Osteocyte (in vitro differentiated cells): ENCODE results near the gene GDF15. TPM values are rescaled to one million over a fixed set of nuclear protein-coding genes. Genes with fewer than 3 reads are reported as not detected.

Source experiments
- DNase-seq: peaks from one replicate; pipeline ENCODE4 v3.0.0; 2021; ENCODE audit warnings: mixed read lengths; ENCODE audit not compliant: unreplicated experiment; ENCODE audit errors: extremely low spot score
- H3K27ac Mint-ChIP-seq: one replicate; pipeline ENCODE4 v1.8.0; 2021; ENCODE audit warnings: mild to moderate bottlenecking, mixed read lengths; ENCODE audit not compliant: unreplicated experiment
- H3K27me3 Mint-ChIP-seq: one replicate; pipeline ENCODE4 v1.8.0; 2021; ENCODE audit warnings: mixed read lengths; ENCODE audit not compliant: unreplicated experiment
- H3K36me3 Mint-ChIP-seq: one replicate; pipeline ENCODE4 v1.8.0; 2021; ENCODE audit warnings: mixed read lengths; ENCODE audit not compliant: unreplicated experiment
- H3K4me1 Mint-ChIP-seq: one replicate; pipeline ENCODE4 v1.8.0; 2021; ENCODE audit warnings: mixed read lengths; ENCODE audit not compliant: unreplicated experiment
- H3K4me3 Mint-ChIP-seq: one replicate; pipeline ENCODE4 v1.8.0; 2021; ENCODE audit warnings: mild to moderate bottlenecking, moderate library complexity, mixed read lengths; ENCODE audit not compliant: unreplicated experiment
- H3K9me3 Mint-ChIP-seq: one replicate; pipeline ENCODE4 v1.8.0; 2021; ENCODE audit warnings: mixed read lengths; ENCODE audit not compliant: unreplicated experiment
- CTCF ChIP-seq: fragments of 200-600 bp; sonication (generic); IDR thresholded peaks from 2 replicates; pipeline ENCODE4 v1.5.0; 2021; ENCODE audit warnings: antibody characterized with exemption, mild to moderate bottlenecking, moderate library complexity
- microRNA-seq: library from miRNA; unstranded; fragments of <30 nt; microRNA quantifications from one replicate; pipeline ENCODE4 v1.1.0, GENCODE V29; 2020; ENCODE audit not compliant: unreplicated experiment
- total RNA-seq: library from RNA; stranded (reverse); gene quantifications from 2 replicates; pipeline ENCODE4 v1.2.1, GENCODE V29; 2021

GDF15 gene
- total RNA-seq, 1 donor from 2014 or later, result 47.9 TPM

DNA sequence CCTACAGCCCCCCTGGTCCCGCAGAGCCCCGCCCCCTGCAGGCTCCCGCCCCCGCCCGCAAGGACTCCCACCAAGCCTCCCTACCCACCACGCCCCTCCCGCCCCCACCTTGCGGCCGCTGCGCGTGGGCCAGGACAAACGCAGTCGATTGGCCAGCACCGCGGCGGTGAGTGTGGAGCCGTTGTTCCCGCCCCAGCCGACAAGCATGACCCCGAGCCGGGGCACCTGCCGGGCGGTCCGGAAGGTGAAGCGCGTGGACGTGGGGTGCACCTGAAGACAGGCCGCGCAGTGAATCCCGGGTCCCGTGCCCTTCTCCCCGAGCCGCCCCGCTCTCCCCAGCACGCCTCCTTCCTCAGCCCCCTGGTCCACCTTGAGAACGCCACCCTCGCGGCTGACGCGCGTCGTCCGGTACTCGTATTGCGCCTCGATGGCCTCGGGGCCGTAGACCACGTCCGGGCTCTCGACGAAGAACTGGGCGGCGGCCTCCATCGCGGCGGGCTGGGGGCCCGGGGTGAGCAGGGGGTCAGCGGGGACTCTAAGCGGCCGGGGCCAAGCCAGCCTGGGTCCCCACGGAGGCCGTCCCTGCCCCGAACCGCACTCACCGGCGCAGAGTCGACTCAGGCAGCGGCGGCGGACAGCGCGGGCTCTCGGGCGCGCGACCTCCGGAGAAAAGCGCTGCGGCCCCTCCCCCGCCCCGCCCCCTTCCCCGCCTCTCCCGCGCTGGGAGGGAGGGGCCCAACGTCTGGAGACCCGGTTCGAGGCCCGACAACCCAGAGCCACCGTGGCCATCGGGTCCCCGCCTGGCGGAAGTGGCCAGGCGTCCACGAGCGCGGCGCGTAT, 51.8 kb downstream of the GDF15 start, which contains the start of gene ISYNA1:
TSS of gene ISYNA1 (minus strand) at position 643 of the 840 bp plus-strand sequence. CDS start at position 489, 154 bp downstream.
- H3K4me1 Mint-ChIP-seq, result peaks cover 45% of the 10 kb centered on the region
- no peak for TF ChIP-seq CTCF
- H3K36me3 Mint-ChIP-seq, result no peaks in the 10 kb centered on the region
- no peak for DNase-seq
- H3K27ac Mint-ChIP-seq, result peak within 1 kb of the TSS; percentile 89
- peak within 1 kb of the TSS; percentile 71 for H3K4me3 Mint-ChIP-seq
- no peaks in the 10 kb centered on the region for H3K27me3 Mint-ChIP-seq
- no peaks in the 10 kb centered on the region for H3K9me3 Mint-ChIP-seq

GRCh38 chr19:18438331-18439024, 52.5 kb downstream of the GDF15 start:
- H3K27ac Mint-ChIP-seq, result peak overlapping the region; percentile 89
- peaks cover 2% of the 10 kb centered on the region for H3K36me3 Mint-ChIP-seq
- H3K4me3 Mint-ChIP-seq, result peak overlapping the region; percentile 58
- TF ChIP-seq CTCF, result no peak
- no peaks in the 10 kb centered on the region for H3K9me3 Mint-ChIP-seq
- no peak for DNase-seq
- peaks cover 45% of the 10 kb centered on the region for H3K4me1 Mint-ChIP-seq
- H3K27me3 Mint-ChIP-seq, result no peaks in the 10 kb centered on the region

Small RNA genes within 50 kb of the gene (microRNA-seq; reads per million reads assigned to microRNA genes)
- 1.6 reads per million for gene MIR3189

Other genes with a start within 250 kb of the GDF15 start
- gene PIK3R2, start 233.0 kb upstream of the GDF15 start, total RNA-seq, result 67.2 and 68.1 TPM in 2 replicates
- gene IFI30, start 212.3 kb upstream of the GDF15 start, total RNA-seq, result not detected in 2 replicates
- gene MPV17L2, start 192.9 kb upstream of the GDF15 start, total RNA-seq, result 11.6 and 12.7 TPM in 2 replicates
- gene RAB3A, start 182.1 kb upstream of the GDF15 start, total RNA-seq, result 2.9 and 3.2 TPM in 2 replicates
- 0.21 TPM in 1 of 2 replicates, not detected in the other for gene PDE4C, start 159.7 kb upstream of the GDF15 start, total RNA-seq
- 6.9 and 10.4 TPM in 2 replicates for gene IQCN, start 111.7 kb upstream of the GDF15 start, total RNA-seq
- 203 and 241 TPM in 2 replicates for gene JUND, start 104.5 kb upstream of the GDF15 start, total RNA-seq
- 92.1 and 98.1 TPM in 2 replicates for gene LSM4, start 63.1 kb upstream of the GDF15 start, total RNA-seq
- gene PGPEP1, start 45.6 kb upstream of the GDF15 start, total RNA-seq, result 36.1 and 38.5 TPM in 2 replicates
- 0.16 TPM in 1 of 2 replicates, not detected in the other for gene LRRC25, start 11.5 kb downstream of the GDF15 start, total RNA-seq
- gene SSBP4, start 33.2 kb downstream of the GDF15 start, total RNA-seq, result 82.9 and 102 TPM in 2 replicates
- 159 and 178 TPM in 2 replicates for gene ISYNA1, start 52.0 kb downstream of the GDF15 start, total RNA-seq
- gene ELL, start 135.9 kb downstream of the GDF15 start, total RNA-seq, result 17.6 and 18.3 TPM in 2 replicates
- gene FKBP8, start 157.4 kb downstream of the GDF15 start, total RNA-seq, result 242 and 253 TPM in 2 replicates
- 66.5 and 70.6 TPM in 2 replicates for gene KXD1, start 171.7 kb downstream of the GDF15 start, total RNA-seq
- gene UBA52, start 185.7 kb downstream of the GDF15 start, total RNA-seq, result 1,032 and 1,081 TPM in 2 replicates
- gene REX1BD, start 202.6 kb downstream of the GDF15 start, total RNA-seq, result 55.7 and 59.4 TPM in 2 replicates
- 17.0 and 18.7 TPM in 2 replicates for gene CRLF1, start 220.6 kb downstream of the GDF15 start, total RNA-seq
- gene TMEM59L, start 226.7 kb downstream of the GDF15 start, total RNA-seq, result 4.7 and 5.9 TPM in 2 replicates